ENCODE data around the gene STAT4.

Gene STAT4

GRCh38 chr2:191167766-191168165, 17.0 kb upstream of the STAT4 start:
- no peak overlapping the region for H3K4me3 ChIP-seq (ENCODE audit: low read depth, low read length)
- no peak overlapping the region for H3K27ac ChIP-seq
- H3K36me3 ChIP-seq (replicated peaks), result no peaks in the 10 kb centered on the region
- no peaks in the 10 kb centered on the region for H3K27me3 ChIP-seq (replicated peaks)
- no peak for TF ChIP-seq CTCF (IDR thresholded peaks at IDR 0.05; ENCODE audit: low read depth, low read length, missing control alignments)
- DNase-seq, result no peak
- in situ Hi-C loops (cut with HindIII; ENCODE audit: low pct_ligation_motif_present, low sequenced_read_pairs), result loop anchor here (5.0 kb wide), 1 partner anchor 335 kb away; no protein-coding TSS in a partner anchor

DNA sequence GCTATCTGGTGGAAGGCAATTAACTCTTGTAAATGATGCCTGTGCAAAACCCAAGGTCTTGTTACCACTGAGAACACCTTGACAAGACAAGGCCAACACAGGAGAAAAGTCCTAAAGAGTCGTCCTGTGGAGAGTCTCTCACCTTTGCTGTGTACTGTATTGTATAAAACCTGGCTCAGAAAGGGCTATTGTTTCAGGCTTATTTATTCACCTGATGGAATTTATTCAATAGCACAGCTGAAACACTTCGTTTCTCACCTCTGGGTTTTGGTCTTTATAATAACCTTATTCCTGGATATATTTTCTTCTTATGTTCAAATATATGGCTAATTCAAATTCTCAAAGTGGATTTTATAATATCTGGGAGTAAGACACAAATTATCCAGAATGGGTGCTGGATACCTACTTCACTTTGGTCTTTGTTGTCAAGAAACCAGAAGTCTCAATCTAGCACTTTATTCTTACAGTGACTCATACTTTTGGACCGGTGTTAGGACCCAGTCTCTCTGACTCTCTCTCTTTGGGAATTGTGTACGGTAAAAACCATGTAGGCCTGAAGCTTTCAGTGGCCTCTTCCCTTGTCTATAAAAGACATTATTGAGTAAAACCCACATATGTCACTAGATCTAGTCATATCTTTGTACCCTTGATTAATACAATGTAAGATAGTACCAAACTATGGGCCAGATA, 16.1 kb upstream of the STAT4 start:
- H3K27ac ChIP-seq, result no peak overlapping the region
- in situ Hi-C loops (cut with HindIII; ENCODE audit: low pct_ligation_motif_present, low sequenced_read_pairs), result loop anchor here (5.0 kb wide), 1 partner anchor 335 kb away; no protein-coding TSS in a partner anchor
- H3K4me3 ChIP-seq (ENCODE audit: low read depth, low read length), result no peak overlapping the region
- DNase-seq, result no peak
- H3K27me3 ChIP-seq (replicated peaks), result no peaks in the 10 kb centered on the region
- H3K36me3 ChIP-seq (replicated peaks), result no peaks in the 10 kb centered on the region
- TF ChIP-seq CTCF (IDR thresholded peaks at IDR 0.05; ENCODE audit: low read depth, low read length, missing control alignments), result no peak

GRCh38 chr2:191166111-191166755, 15.4 kb upstream of the STAT4 start:
- in situ Hi-C loops (cut with HindIII; ENCODE audit: low pct_ligation_motif_present, low sequenced_read_pairs), result loop anchor here (5.0 kb wide), 1 partner anchor 336 kb away; no protein-coding TSS in a partner anchor
- TF ChIP-seq CTCF (IDR thresholded peaks at IDR 0.05; ENCODE audit: low read depth, low read length, missing control alignments), result no peak
- H3K27ac ChIP-seq, result no peak overlapping the region
- peak; percentile 63 for DNase-seq
- H3K36me3 ChIP-seq (replicated peaks), result no peaks in the 10 kb centered on the region
- no peak overlapping the region for H3K4me3 ChIP-seq (ENCODE audit: low read depth, low read length)
- H3K27me3 ChIP-seq (replicated peaks), result no peaks in the 10 kb centered on the region

DNA sequence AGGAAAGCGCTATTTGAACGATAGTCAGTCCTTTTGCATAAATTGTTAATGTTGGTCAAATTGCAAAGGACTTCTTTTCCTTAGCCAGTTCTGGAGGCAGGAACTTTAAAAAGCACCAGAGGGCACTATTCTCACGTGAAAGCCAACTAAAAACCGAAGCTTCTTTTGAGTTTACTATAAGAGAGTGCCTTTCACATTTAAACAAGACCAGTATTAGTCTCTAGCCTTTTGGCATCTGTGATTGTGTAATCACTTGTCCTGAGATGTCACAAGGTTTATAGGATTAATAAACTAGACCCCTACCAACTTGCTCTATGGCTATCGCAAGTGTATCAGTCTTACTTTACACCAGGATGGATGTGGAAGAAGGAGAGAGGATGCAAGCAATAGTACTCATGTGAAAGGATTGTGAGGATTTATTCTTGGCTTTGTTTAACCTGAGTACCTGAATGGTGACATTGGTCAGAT, 14.4 kb upstream of the STAT4 start:
- Histone ChIP-seq H3K27ac (no peak overlapping the region), H3K36me3 (replicated peaks) (no peaks in the 10 kb centered on the region), H3K4me3 (ENCODE audit: low read depth, low read length) (no peak overlapping the region), H3K27me3 (replicated peaks) (no peaks in the 10 kb centered on the region)
- in situ Hi-C loops (cut with HindIII; ENCODE audit: low pct_ligation_motif_present, low sequenced_read_pairs), result loop anchor here (5.0 kb wide), 1 partner anchor 337 kb away; no protein-coding TSS in a partner anchor
- peak; percentile 72 for TF ChIP-seq CTCF (IDR thresholded peaks at IDR 0.05; ENCODE audit: low read depth, low read length, missing control alignments)
- DNase-seq, result peak; percentile 47

DNA sequence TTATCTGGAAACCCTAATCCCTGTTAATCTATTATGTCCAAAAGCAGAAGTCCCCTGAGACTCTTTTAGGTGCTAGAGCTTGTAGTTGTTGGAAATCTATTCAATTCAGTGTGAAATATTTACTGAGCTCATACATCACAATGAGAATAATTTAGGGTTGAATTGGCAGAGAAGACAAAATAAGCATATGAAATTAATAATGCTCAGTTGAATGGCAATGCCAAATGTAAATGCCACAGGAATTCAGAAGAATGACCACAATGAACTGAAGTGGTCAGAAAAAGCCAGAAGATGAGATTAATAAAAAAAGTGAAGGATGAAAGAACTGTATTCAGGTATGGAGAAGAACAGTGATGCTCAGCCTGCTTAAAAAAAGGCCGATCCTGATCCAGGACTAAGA, 8.0 kb upstream of the STAT4 start:
- in situ Hi-C loops (cut with HindIII; ENCODE audit: low pct_ligation_motif_present, low sequenced_read_pairs), result no loop called here
- Histone ChIP-seq H3K4me3 (ENCODE audit: low read depth, low read length) (no peak overlapping the region), H3K36me3 (replicated peaks) (no peaks in the 10 kb centered on the region), H3K27me3 (replicated peaks) (no peaks in the 10 kb centered on the region), H3K27ac (no peak overlapping the region)
- TF ChIP-seq CTCF (IDR thresholded peaks at IDR 0.05; ENCODE audit: low read depth, low read length, missing control alignments), result no peak
- DNase-seq, result no peak
